GM18951 (cell line): Measurements from ENCODE around the gene CPSF4.
"Not testable (repeated sequence)": the region's sequence is repeated elsewhere in the genome, so short reads cannot be mapped to it uniquely, and the experiment has no call there.

Source experiments
- POLR2A ChIP-seq: IDR thresholded peaks from 4 replicates; pipeline ENCODE4 v1.6.1; 2011; ENCODE audit warnings: mild to moderate bottlenecking; ENCODE audit not compliant: insufficient read length, insufficient read depth; ENCODE audit errors: extremely low read depth
- in situ Hi-C: fragments of 300-500 bp; cut with MboI; formaldehyde crosslinking; loops from one replicate; pipeline ENCODE4 v1.12.0; 2022; ENCODE audit warnings: low sequenced_read_pairs, mixed read lengths, inconsistent platforms; ENCODE audit not compliant: unreplicated experiment

Gene CPSF4

DNA sequence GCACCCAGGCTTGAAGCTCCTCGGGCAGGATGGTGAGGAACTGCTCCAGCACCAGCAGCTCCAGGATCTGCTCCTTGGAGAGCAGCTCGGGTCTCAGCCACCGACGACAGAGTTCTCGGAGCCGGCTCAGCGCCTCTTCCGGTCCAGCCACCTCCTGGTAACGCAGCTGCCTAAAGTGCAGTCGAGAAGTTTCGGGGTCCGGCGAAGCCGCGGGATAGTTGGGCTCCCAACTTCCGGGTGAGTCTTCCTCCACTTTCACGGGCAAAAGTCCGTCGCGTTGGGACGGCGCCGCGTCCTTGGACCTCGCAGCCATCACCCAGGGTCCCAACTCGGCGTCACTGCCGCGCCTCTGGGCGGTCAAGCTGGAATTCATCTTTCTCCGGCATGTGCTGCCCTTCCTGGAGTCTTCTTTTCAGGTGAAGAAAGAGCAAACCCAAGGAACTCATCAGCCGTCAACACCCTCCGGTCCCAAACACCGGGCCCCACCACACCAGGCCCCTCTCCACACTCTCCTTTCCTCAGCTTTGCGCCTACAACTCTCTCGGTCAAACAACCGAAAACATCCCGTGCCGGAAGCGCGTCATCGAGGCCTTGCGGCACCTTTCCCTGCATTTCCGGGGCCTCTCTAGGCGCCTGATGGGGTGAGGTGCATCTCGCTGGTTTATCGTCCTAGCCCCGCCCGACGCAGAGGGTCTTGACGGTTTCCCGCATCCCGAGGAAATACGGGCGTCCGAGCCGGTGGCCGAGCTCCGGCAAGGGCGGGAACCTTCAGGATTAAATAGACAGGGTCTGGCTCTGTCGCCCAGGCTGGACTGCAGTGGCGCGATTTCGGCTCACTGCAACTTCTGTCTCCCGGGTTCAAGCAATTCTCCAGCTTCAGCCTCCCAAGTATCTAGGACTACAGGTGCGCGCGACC lies 61.2 kb downstream of the CPSF4 start, which contains the start of gene ZNF394:
ZNF394 (minus strand) TSS at position 561 of the 916 bp plus-strand sequence; CDS start at position 373, 188 bp downstream.
- TF ChIP-seq POLR2A = peak; percentile 69
- in situ Hi-C loops = no loop called here

GRCh38 chr7:99500637-99501009 lies 61.9 kb downstream of the CPSF4 start:
- in situ Hi-C loops = no loop called here
- no peak for TF ChIP-seq POLR2A

GRCh38 chr7:99501236-99501635 lies 62.5 kb downstream of the CPSF4 start:
- in situ Hi-C loops = not testable (repeated sequence)

DNA sequence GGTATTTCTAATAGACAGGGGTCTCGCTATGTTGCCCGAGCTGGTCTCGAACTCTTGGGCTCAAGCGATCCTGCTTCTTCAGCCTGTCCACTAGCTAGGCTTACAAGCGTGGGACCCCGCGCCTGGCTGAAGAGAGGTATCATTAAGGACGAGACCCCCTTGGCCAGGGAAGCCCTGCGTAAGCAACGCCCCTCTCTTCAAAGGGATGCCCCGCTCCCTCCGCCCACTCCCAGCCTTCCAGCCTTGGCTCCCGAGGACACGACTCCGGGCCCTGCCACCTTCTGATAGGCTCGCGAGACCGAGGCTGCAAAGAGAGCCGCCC lies 65.5 kb downstream of the CPSF4 start:
- TF ChIP-seq POLR2A = peak; percentile 10
- in situ Hi-C loops = no loop called here

GRCh38 chr7:99504603-99505323 lies 66.0 kb downstream of the CPSF4 start, which contains the start of gene ZKSCAN5:
TSS of gene ZKSCAN5 (plus strand) at chr7:99504662. CDS start at chr7:99506045, 1,383 bp downstream.
- in situ Hi-C loops = no loop called here
- TF ChIP-seq POLR2A = peak; percentile 69

- in situ Hi-C loops = no loop called here
- TF ChIP-seq POLR2A = no peak
These were observed 66.5 kb downstream of the CPSF4 start for GRCh38 chr7:99505324-99505662.
